ENCODE results near the gene RASGRP2.

- no peak for TF ChIP-seq CTCF (IDR thresholded peaks at IDR 0.05)
- TF ChIP-seq POLR2A (IDR thresholded peaks at IDR 0.05): no peak
- no peak for TF ChIP-seq EP300 (IDR thresholded peaks at IDR 0.05)
Observed at GRCh38 chr11:64729851-64730382, 14.0 kb downstream of the RASGRP2 start.
